HG03342 (cell line): Measurements from ENCODE around the gene TTC34.

Source experiments
- ATAC-seq: cut with Tn5 transposase; IDR thresholded peaks from one replicate; pipeline ENCODE4 v1.9.1; 2021; ENCODE audit warnings: mild to moderate bottlenecking, moderate library complexity; ENCODE audit not compliant: unreplicated experiment

The TTC34 gene

GRCh38 chr1:2643414-2644077 is 157.9 kb downstream of the TTC34 start:
- no peak for ATAC-seq

- peak; percentile 75 for ATAC-seq
Observed at GRCh38 chr1:2642560-2643413, 158.7 kb downstream of the TTC34 start.

DNA sequence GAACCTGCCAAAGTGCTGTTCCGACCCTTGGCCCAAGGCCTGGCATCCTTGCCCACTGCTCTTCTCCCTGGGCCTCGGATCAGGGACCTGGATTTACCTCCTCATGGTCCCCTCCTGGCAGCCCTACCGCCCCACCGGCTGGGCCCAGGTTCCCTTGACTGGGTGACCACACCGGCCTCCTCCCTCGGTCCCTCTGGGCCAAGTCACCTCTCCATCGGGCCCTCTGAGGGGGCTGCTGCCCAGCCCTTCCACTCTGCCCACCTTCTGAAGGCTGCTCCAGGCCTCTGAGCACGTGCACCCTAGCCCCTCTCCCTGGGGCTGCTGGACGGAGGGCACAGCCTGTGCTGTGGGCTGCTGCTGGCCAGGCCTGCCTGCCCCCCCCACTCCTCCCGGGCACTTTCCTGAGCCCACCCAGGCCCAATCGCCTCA is 159.3 kb downstream of the TTC34 start:
- ATAC-seq, result no peak

- no peak for ATAC-seq
Observed at GRCh38 chr1:2641381-2642130, 159.9 kb downstream of the TTC34 start.

DNA sequence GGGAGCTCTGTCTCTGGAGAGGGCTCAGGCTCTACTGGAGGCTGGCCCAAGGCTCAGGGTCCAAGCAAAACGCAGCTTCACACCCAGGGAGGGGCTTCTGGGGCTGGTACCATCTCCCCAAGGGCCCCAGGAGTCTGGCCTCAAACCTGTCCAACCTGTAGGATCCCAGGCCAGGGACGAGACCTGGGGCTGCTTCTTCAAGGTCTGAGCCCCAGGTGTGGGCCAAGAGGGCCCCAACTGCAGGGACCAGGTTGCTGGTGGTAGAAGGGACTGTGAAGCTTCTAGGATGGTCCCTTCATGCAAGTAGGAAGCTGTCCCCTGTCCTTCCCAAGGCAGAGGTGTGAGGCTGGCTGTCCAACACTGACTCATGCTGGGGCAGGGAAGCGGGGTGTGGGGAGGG is 160.9 kb downstream of the TTC34 start:
- ATAC-seq, result no peak

DNA sequence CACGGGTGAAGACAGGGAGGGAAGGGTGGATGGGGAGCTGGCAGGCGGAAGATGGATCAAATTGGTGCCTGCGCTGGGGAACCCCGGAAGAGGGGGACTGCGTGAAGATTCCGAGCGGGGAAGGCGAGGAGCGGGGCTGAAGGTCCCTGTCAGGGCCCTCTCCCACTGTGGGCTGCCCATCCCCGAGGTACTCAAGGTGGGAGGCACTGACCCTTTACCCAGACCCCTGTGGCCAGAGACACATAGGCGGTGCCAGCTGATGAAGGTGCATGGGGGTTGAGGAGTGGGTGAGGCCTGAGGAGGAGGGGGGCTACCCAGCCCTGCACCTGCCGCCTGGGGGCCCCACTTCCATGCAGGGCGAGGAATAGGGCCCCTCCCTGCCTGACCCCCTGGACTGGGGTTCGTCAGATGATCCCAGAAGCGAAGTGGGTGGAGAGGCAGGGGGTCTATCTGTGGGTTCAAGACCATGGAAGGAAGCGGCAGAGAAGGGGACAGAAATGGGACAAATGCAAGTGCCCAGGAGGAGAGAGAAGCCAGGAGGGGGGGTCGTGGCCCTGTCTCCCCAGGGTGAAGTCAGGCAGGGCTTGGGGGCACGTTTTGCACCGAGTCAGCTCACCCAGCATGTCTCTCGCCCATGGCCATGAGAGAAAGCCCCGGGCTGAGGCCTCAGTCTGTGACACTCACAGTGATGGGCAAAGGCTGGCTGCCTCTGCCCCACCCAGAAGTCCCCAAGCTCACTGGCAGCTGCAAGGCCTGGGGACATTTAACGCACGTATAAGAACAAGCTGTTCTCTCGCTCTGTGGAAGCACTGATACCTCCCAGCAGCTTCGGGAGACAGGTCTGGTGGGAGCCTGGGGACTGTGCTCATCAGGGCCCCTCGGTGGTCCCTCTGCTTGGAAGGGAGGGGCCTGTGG is 161.6 kb downstream of the TTC34 start:
- ATAC-seq, result no peak

DNA sequence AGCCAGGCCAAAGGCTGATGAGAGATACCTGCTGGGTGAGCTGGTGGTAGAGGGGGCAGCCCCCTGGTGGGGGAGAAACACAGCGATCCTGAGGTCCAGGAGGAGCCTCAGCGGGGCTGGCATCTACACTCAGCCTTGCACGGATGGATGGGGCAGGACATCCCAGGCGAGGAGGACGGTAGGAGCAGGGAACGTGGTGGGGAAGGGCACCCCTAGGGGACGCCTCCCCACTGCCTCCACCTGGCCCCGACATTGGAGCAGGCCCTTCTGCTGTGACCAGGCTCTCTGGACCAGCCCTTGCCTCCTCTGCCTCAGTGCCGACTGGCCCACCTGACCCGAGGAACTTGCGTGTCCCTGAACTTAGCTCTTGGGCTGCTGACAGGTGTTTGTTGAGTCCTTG is 162.3 kb downstream of the TTC34 start:
- ATAC-seq, result no peak

- ATAC-seq, result no peak
Observed at GRCh38 chr1:2638466-2639115, 162.9 kb downstream of the TTC34 start.

DNA sequence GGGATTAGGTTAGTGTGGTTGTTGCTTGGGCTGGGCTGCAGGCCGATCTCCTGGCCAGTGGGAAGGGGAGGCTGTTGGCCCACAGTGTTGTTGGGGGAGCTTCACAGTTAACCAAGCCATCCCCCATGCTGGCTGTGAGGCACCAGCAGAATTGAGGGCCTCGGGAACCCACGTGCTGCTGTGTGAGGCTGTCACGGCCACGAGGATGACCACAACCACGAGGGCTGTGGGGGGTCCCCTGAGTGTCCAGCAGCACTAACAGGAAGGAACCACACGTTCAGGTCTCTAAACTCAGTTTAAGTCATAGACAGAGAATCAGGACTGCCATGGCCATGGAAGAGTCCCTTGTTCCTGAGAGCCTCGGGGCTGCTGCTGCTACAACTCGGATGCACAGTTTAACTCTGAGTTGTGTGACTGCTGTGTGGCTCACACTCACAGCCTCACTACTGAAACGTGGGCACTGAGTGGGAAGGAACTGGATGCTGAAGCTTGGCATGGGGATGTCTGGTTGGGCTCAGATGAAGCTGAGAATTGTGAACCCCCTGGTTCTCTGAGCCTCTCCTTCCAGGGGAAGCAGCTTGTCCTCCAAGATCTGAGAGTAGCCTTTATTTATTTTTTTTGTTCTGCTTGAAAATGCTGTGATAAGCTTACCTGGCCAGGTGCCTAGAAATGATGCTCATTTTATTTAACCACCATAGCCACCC is 163.9 kb downstream of the TTC34 start:
- ATAC-seq, result no peak

GRCh38 chr1:2636733-2637132 is 164.8 kb downstream of the TTC34 start:
- no peak for ATAC-seq

GRCh38 chr1:2635361-2636010 is 166.0 kb downstream of the TTC34 start:
- ATAC-seq, result no peak

DNA sequence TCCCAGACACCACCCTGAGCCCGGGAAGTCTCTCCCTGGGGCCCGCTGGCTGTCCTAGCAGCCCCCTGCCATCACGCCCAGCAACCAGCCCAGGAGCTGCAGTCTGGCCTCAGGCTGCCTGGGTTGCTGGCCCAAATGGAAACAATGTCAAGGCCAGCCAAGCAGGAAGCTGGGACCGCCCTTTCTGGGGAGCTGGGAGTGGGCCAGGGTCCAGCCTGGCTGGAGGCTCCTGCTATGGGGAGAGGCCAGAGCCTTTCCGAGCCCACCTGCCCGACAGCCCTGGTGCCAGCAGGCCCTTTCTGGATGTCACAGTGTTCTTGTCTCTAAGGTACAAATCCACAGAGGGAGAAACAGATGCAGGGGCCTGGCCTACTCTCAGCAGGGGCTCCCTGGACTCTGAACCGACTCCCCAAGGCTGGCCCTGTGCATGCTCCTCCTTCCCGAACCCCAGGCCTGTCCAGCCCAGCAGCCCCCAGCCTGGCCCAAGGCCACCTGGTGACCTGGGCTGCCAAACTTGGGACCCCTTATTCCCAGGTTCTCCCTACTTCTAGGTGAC is 167.5 kb downstream of the TTC34 start:
- no peak for ATAC-seq

GRCh38 chr1:2633366-2633935 is 168.0 kb downstream of the TTC34 start:
- no peak for ATAC-seq

DNA sequence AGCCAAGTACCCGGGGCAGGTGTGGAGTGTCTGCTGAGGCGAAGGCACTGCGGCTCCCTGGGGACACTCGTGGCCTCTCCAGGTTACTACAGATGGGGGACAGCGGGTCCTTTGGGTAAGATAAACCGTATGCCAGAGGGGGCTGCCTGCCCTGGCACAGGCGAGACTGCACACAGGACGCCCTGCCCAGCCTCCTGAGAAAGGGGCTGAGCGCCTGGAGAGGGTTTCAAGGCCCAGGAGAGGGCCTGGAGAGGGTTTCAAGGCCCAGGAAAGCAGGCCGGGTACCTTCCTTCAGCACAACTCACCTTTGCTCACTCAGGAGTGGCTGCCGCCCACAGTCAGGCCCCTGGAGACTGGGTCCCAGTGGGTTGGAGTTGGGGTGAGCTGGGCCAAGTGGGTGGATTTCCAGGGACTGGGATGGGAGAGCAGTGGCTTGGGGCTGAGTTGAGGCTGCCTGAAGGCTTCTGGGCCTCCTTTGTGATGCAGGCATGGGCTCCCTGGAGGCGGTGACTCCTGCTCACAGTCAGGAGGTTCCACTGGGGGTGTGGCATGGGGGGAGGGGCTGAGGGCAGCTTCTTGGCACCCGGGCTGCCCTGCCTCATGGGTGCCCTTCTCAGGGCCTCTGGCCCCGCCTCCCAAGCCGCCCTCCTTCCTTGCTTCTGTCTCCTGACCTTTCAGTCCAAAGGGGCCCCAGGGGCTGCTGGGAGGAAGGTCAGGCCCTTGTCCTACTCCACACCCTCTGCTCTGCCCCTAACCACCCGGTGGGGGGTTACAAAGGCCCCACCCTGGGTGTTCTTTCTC is 168.7 kb downstream of the TTC34 start, which contains the start of gene MMEL1:
MMEL1 (minus strand) TSS at position 456 of the 801 bp plus-strand sequence. CDS start 3,532 bp downstream, outside the sequence.
- no peak for ATAC-seq

DNA sequence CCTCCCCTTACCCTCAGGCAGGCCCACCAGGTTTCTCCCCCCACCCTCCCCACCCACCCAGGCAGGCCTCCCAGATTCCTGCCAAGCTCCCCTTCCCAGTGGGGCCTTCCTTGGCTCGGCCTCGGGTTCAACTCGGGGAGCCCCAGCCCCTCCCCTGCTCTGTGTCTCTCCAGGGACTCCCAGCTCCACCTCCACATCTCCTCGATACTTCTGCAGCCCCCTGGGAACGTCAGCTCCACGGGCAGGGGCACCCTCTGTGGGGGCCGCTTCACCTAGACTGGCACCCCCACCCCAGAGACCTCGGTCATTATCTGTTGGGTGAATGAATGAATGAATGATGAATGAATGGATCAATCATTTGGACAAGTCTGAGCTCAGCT is 169.5 kb downstream of the TTC34 start:
- no peak for ATAC-seq

DNA sequence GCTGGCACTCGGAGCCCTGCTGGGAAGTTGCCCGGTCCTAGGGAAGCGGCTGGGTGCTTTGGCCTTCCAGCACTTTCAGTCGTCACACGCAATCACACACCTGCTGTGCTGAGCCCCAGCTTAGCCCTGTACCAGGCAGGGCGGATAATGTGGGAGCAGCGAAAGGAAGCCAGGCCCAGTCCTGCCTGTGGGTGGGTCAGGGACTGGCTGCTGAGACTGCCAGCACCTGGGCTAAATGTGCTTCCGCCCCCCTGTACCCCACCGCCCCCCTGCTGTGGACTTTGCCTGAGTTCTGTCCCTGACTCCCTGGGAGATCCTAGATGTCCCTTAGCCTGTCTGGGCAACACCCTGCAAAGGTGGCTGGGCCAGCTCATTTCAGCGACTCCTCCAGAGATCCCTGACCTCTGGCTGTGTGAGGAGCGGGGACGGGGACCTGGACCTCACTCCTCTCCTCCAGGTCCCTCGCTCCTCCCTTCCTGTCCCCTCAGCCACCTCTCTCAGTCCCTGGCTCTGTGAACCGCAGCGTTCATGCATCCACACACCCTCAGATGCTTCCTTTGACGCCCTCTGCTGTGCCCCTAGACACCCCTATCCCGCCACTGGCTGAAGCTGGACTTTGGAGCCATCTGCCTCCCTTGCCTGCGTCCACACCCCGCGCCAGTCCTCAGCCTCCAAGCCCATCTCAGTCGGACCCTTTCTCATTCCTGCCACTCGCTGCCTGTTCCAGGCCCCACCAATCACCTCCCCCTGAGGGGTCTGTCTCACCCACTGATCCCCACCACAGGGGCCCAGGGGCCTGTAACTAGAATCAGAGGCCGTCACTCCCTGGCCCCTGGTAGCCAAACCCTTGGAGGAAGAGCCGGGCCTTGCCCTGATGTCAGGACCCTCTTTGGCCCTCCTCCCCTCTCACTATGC is 170.1 kb downstream of the TTC34 start:
- no peak for ATAC-seq
